A549 (cell line): ENCODE measurements around the gene SNAP25.

ENCODE experiments used
- BHLHE40 ChIP-seq: IDR thresholded peaks from 2 replicates; pipeline ENCODE4 v1.6.1; 2012; ENCODE audit warnings: low read depth, low read length, inconsistent platforms
- CTCF ChIP-seq: fragments of >200 bp; sonication (Bioruptor Twin); formaldehyde crosslinking; IDR thresholded peaks from 3 replicates; pipeline ENCODE4 v1.5.1; 2016
- E2F6 ChIP-seq: IDR thresholded peaks from 2 replicates; pipeline ENCODE4 v1.6.1; 2012; ENCODE audit warnings: low read depth, borderline replicate concordance
- ESRRA ChIP-seq: fragments of 150-350 bp; IDR thresholded peaks from 2 replicates; pipeline ENCODE4 v1.6.1; 2014; ENCODE audit warnings: mild to moderate bottlenecking, low read length, borderline replicate concordance
- FOSB ChIP-seq: fragments of 250-450 bp; sonication (Bioruptor Pico); IDR thresholded peaks from 2 replicates; pipeline ENCODE4 v1.5.0; 2020; ENCODE audit warnings: mild to moderate bottlenecking, moderate library complexity
- MAFK ChIP-seq: fragments of 450-650 bp; IDR thresholded peaks from 2 replicates; pipeline ENCODE4 v1.6.1; 2014; ENCODE audit not compliant: partially characterized antibody
- POLR2A ChIP-seq: IDR thresholded peaks from 2 replicates; pipeline ENCODE4 v1.6.1; 2012; ENCODE audit warnings: mild to moderate bottlenecking, low read length
- POLR2AphosphoS2 ChIP-seq: conservative IDR thresholded peaks from 2 replicates; pipeline ENCODE4 v1.6.1; 2012; ENCODE audit warnings: low read length, improper control_type of control experiment, inconsistent platforms
- ZC3H11A ChIP-seq: fragments of 450-650 bp; IDR thresholded peaks from 2 replicates; pipeline ENCODE4 v1.6.1; 2014; ENCODE audit warnings: antibody characterized with exemption, mild to moderate bottlenecking

- TF ChIP-seq BHLHE40 (no peak), ESRRA (no peak), FOSB (CRISPR knock-in tag) (no peak), POLR2AphosphoS2 (no peak), MAFK (no peak), ZC3H11A (no peak), E2F6 (no peak), POLR2A (no peak), CTCF (no peak)
Observed at GRCh38 chr20:10339609-10340008, 121.0 kb downstream of the SNAP25 start.
